Fibroblast of peridontal ligament (primary cell): ENCODE measurements around the gene NDFIP2.

ENCODE experiments used
- DNase-seq: peaks from one replicate; pipeline ENCODE4 v3.0.0-alpha.2; 2010; ENCODE audit errors: extremely low read depth

Gene NDFIP2, protein sequence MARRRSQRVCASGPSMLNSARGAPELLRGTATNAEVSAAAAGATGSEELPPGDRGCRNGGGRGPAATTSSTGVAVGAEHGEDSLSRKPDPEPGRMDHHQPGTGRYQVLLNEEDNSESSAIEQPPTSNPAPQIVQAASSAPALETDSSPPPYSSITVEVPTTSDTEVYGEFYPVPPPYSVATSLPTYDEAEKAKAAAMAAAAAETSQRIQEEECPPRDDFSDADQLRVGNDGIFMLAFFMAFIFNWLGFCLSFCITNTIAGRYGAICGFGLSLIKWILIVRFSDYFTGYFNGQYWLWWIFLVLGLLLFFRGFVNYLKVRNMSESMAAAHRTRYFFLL

DNA sequence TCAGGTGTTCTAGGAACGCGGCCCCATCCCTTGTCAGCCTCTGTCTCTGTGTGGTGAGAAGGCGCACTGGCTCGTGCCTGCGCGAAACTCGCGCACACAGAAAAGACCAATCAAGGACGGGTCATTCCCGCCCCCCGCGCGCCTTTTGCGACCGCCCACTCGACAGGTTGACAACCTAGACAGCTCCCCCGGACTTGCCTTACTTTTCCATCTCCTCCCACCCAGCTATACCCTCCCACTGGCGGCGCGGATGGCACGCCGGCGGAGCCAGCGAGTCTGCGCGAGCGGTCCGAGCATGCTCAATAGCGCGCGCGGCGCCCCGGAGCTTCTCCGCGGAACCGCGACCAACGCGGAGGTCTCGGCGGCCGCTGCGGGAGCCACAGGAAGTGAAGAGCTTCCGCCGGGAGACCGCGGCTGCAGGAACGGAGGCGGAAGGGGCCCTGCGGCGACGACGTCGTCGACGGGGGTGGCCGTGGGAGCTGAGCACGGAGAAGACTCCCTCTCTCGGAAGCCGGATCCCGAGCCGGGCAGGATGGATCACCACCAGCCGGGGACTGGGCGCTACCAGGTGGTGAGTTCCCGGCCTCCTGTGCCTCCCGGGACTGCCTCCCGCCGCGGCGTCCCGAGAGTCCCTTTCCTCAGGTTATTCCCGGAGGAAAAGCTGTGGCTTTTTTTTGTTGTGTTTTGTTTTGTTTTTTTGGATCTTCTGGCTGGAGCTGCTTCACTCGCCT, at the start of gene NDFIP2:
Gene NDFIP2, plus strand, starts transcription at position 202 of the 731 bp plus-strand sequence. Its CDS starts 49 bp downstream, at position 251.
- peak; percentile 75 for DNase-seq

DNA sequence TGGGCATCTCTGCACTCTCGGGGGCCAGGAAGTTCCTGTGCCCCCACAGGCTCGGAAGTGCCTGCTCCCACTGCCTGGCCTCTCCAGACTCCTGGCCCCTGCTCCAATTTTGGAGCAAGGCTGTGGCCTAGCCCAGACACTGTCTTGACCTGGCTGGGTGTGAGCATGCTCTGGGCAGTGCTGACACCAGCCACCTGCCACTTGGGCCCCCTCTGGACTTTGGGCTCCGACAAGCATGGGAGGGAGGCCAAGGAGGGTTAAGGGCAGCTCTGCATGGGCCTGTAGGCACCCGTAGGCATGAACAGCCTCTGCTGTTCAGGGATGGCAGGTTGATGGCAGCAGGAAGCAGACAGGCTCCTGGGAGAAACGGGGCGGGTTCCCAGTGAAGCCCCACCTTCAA, 48.9 kb upstream of the NDFIP2 start:
- DNase-seq: no peak

DNA sequence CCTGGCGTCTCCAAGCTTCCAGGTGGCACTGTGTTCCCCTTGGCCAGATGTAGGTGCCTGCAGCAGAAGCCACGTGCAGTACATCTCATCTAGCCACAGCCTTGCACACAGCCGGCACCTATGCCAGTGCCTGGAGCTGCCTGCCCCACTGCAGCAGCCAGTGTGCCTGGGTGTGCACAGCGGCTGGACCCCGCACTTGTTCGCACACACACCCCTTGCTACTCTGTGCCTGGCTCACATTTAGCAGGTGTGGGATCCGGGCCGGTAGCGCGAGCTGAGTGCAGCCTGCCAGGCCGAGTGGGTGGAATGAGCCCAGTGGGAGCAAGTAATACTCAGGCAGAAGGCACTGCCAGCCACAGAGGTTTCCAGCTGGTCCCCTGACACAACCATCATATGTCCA, 48.0 kb upstream of the NDFIP2 start:
- DNase-seq: no peak

DNA sequence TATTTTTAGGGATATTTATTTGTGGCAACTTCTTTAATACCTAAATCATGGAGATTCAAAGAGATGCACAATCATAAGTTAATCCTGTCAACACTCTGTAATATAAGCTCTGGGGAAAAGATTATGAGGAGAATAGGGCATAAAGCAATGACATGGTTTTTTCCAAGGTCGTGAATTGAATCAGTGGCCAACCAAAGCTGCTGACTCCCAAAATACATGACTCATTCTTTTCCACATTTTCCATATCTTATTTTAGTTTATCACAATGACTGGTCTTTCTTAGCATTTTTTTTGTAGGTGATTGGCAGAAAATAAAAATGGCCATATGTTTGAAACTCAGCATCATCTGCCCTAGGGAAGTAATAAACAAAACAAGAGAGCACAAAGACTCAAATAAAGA, 46.4 kb upstream of the NDFIP2 start:
- peak; percentile 59 for DNase-seq

DNA sequence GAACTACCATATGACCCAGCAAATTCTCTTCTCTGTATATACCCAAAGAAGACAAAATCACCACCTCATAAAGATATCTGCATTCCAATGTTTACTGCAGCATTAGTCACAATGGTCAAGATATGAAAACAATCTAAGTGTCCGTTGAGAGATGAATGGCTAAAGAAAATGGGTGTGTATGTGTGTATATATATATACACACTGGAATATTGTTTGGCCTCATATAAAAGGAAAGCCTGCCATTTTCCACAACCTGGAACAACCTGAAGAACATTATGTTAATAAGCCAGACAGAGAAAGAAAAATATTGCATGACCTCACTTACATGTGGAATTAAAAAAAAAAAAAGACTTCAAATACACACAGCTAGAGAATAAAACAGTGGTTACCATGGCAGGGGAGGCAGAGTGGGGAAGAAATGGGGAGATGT, 45.4 kb upstream of the NDFIP2 start:
- DNase-seq: peak; percentile 15

DNA sequence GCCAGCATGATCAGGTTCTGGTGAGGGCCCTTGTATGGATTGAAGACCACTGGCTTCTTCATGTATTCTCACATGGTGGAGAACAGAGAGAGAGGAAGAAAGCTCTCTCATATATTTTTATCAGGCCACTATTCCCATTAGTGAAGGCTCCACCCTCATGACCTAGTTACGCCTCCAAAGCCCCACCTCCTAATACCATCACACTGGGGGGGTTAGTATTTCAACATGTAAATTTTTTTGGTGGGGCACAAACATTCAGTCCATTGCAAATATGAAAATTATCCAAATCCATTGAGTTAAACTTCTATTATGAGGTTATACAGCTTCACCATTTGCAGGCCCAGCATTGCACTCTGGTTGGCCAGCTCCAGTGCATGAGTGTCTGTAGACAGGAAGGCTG, 41.7 kb upstream of the NDFIP2 start:
- DNase-seq: no peak

DNA sequence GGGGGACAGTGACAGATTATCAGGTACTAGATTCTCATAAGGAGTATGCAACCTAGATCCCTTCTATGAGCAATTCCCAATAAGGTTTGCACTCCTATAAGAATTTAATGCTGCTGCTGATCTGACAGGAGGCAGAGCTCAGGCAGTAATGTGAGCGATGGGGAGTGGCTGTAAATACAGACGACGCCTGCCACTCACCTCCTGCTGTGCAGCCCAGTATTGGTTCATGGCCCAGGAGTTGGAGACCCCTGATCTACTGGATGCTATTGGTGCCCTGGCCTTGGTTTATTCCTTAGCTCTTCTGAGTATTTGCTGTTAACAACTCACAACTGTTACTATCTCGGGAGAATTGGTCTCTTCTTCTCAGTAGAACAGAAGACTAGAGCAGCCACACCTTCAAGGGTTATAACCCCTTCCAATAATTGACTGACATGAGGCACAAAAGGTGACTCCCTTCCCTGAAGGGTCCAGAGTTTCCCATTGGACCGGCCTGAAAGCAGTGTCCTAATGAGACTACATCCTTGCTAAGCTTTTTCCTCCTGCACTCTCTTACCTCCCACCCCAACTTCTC, 39.9 kb upstream of the NDFIP2 start:
- no peak for DNase-seq

DNA sequence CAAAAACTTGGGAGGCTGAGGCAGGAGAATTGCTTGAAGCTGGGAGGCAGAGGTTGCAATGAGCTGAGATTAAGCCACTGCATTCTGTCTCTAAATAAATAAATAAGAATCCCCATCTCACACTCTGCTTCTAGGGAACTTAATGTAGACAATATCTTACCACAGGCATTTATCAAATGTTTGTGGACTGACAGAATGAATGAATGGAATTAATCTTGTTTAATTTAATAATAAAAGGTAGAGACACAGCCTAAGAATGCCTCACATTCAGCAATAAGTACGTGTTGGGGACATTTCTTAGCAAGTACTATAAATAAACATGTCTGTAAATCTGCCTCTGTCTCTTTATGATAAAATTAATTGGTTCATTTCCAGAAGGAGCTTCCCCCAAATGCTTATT, 38.7 kb upstream of the NDFIP2 start:
- DNase-seq: no peak

DNA sequence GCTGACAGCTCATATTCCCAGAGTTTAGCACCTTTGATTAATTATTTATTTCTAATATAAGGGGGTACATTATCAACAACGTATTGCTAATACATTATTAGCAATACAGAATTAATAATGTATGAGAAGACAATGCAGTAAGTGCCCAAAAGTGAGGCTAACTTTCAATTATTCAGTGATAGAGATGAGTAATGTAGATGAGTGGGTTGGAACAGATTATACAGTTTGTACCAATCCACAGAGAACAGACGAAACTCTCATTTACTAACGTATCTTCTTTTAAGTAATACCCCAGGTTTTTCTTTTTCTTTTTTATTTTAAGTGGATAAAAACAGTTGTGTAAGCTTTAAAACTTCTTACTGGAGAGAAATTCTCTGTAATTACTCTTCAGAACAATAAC, 38.2 kb upstream of the NDFIP2 start:
- DNase-seq: no peak

DNA sequence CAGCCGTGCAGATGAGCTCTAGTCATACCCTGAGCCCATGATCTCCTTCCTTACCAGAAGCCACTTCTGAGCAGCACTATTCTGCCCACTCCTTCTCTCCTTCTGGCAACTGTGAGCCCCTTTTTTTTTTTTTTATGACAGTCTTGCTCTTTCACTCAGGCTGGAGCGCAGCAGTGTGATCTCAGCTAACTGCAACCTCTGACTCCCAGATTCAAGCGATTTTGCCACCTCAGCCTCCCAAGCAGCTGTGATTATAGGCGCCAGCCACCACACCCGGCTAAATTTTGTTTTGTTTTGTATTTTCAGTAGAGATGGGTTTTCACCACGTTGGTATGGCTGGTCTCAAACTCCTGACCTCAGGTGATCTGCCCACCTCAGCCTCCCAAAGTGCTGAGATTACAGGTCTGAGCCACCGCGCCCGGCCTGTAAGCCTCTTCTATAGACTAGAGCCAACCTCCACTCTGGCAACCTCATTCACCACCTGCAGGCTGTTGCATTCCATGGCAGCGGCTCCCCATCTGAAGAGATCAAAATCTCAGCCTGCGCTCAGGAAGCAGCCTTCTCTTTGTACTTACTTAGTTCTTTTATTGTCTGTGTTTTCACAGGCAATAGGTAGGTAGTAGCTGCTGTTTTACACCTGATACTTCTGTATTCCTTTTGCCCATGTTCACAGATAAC, 34.8 kb upstream of the NDFIP2 start:
- no peak for DNase-seq

DNA sequence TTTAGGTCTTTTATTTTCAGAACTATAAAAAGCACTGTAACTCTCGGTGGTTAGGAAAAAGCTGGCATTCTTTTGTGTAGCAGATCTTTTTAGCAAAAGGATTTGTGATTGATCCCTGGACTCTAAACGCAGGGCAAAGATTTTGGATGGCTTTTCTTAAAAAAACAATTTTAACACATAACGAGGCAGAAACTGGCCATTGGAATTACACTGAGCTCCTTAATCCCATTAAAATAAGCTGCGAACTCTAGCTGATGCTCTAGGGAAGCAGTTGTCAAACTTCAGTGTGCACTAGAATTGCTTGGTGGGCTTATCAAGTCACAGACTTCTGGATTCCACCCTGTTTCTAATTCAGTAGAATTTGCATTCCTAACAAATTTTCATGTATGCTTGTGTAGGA, 33.8 kb upstream of the NDFIP2 start:
- DNase-seq: no peak

DNA sequence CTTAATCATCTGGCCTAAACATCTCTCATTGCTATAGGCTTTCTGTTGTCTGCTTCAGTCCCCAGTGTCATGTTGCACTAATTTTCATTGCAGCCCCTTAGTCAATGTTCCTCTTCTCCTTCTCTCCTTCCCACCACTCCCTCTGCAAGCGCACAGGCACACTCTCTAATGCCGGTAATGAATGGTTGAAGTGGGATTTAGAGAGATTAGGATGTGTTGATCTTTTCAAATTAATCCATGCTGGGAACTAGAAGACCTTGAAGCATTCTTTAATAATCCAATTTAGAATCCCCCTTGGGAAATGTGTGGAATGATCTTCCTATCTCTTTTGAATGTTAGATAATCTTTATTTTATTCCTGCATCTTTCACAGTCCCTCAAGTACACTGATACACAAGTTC, 33.2 kb upstream of the NDFIP2 start:
- no peak for DNase-seq

DNA sequence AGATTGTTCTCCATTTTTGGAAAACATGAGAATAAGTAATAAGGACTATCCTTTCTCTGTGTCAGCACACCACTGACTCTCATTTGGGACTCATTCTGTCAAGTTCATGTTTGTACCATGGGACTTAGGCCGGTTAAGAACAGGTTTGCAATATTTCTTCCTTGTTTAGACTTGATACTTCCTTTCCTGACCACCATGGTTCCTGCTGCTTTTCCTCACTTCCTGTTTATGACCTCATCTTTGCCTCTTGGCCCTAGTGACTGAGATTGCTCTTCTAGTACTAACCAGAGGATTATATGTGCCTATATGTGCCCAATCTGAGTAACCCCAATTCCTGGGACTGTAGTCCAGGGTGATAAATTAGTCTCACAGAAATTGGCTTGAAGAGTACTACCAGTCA, 32.5 kb upstream of the NDFIP2 start:
- DNase-seq: no peak

DNA sequence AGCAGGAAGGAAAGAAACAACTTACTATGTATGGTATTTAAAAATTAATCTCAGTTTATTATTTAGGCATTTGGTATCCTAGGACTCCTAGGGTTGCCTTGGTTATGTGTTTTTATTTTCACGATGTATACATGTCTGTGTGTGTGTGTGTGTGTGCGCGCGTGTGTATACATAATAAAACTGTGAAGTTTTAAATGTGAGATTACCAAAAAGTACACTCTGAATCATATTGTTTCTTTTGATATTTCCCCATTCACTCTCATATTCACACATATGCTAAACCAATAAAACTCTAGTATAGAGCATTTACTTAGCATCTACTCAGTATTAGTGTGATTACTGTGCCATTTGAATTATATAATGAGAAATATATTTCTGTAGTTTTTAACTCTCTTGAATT, 30.8 kb upstream of the NDFIP2 start:
- DNase-seq: no peak

DNA sequence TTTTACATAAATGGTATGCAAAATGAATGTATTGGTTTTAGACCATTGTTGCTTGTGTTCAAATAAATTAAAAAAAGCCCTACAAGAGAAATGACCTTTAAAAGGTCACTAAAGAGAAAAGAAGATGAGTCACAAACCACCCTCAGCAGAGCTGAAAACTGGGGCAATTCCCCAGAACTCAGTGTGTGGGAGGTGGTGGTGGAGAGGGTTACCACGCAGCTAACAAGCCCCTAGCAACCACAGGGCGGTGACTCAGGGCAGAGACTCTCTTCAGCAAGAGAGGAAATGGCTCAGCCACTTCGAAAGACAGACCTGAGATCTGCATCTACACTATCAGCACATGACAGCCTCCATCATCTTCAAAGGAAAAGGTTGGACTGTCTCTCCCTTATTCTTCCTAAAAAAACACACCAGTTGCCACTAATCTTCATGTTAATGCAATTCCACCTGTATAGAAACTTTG, 29.4 kb upstream of the NDFIP2 start:
- peak; percentile 87 for DNase-seq

DNA sequence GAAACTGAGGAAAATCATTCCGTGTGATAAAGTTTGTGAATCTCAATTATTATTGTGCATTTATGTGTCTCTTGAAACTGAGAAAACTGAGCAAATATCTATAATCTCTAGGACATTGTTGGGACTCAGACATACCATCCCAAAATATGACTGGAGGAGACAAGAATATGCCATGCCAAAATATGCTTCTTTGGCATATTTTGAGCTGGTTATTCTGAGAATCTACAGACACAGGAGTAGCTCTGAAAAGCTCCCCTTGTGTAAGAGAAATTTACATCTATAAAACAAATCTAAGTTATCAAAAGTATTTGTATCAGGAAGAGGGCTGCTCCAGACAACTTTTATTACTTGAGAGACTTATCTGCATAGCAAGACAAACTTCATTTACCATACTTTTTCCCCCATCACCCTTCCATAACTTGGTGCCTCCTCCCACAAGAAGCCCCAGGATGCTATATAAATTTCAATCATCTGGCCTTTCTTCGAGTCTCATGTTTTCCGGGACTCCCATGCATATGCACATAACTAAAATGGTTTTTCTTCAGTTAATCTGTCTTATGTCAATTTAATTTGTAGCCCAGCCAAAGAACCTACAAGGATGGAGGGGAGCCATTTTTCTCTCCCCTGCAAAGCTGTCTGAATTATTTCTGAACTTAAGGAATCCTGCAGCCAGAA, 28.6 kb upstream of the NDFIP2 start:
- no peak for DNase-seq

DNA sequence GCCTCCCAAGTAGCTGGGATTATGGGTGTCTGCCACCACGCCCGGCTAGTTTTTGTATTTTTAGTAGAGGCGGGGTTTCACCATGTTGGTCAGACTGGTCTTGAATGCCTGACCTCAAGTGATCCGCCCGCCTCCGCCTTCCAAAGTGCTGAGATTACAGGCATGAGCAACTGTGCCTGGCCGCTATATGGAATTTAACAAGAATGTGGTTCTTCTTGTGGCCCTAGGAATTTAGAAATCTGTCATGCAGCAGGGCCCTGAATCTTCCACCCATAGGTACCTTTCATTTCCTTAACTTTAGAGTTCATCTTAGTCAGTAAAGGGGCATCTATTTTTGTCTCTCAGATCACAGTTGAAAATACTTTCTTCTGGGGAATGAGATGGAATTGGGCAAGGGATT, 25.6 kb upstream of the NDFIP2 start:
- no peak for DNase-seq

DNA sequence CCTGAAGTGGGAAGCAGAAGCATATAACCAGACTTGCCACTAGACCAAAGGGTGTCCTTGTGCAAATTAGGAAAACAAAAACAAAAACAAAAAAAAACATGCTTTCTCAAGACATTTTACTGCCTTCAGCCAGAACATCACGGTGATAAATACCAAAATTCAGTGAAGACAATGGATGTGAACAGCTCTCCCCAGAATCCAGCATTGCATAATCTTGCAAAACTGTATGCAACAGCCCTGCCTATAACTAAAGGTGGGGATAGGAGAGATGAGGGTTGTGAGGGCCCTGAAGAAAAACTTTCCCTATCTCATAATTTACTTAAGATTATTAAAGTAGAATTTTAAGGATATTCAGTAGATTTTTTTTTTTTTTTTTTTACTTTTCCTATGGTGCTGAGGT, 24.9 kb upstream of the NDFIP2 start:
- no peak for DNase-seq

DNA sequence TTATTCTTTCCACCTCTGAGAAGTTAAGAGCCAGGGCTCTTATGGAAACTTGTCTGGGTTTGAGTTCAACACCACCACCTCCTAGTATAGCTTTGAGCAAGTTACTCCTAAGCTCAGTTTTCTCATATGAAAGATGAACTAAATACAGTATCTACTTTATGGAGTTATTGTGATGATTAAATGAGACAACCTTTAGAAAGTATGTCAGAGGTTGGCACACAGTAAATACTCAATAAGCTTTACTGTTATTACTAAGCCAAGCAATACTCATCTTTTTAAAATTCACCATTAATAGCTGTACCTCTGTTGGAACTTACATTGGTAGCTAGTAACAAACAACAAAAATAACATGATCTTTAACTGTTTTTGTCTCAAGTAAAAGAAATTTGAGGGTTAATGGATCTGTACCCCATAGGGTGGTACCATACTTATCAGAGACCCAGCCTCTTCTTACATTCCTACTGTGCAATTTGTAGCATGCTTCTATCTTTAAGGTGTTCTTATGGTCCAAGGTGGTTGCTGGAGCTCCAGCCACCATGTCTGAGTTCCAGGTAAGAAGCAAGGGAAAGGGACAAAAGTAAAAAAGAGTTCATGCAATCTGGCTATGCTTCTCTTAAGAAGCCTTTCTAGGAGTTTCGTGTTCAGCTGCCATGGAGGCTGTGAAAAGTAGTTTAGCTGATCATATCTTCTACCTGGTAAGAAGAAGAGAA, 24.1 kb upstream of the NDFIP2 start:
- no peak for DNase-seq

DNA sequence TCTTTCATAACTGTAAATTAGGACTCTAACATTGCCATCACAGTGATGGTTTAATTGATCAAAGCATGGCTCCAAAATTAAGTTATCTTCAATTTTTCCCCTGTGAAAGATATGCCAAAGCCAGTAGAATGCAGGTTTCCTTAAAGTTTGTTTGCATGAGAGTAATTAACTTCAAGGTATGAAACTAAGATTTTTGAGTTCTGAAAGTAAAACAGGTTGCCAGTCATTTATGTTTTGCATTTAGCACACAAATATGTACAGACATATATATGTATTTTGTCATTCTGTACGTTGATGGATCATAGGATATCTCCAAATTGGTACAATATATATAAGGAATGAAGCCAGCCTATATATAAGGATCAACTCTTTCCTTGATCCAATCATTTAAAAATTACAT, 23.6 kb upstream of the NDFIP2 start:
- no peak for DNase-seq

DNA sequence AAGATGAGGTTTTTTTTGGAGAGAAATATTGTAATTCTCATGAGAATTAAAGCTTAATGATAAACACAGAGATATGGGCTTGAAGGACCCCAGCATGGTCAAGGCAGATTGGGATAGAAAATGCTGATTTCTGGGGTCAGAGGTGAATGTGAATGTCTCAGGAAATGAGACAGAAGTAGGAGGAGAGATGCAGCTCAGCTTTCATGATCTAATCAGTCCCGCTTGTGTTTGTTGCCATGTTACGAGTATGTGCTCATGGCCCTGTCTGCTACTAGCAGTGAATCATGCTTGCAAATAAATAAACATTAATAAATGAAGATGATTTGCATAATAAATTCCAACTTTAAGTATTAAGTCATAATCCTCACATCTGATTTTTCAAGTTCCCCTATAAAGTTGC, 23.0 kb upstream of the NDFIP2 start:
- DNase-seq: no peak
